ENCODE results near the gene ANKS1B.

DNA sequence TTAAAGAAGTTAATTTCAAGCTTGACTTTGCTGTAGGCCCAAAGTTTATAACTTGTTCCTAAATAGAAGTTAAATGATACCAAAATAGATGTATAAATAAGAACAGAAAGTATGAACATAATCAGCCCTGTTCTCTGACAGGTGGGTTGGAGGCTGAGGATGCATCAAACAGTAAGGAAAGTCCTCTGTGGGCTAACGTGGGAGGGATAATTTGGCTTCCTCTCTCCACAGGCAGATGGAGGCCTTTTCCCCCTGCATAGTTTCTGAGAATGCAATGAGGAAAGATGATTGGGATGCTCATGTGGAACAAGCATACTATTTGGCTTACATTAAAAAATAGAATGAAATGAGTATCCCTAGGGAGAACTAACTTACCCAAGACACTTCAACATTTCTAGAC, 280.7 kb downstream of the ANKS1B start:
- TF ChIP-seq FOXM1 (IDR thresholded peaks at IDR 0.05; ENCODE audit: borderline replicate concordance, low read depth) (no peak), EP300 (IDR thresholded peaks at IDR 0.05; ENCODE audit: borderline replicate concordance) (no peak), TCF12 (IDR thresholded peaks at IDR 0.05; ENCODE audit: low read depth) (no peak), CEBPB (IDR thresholded peaks at IDR 0.05) (no peak), EGR1 (IDR thresholded peaks at IDR 0.05) (no peak), CREB1 (IDR thresholded peaks at IDR 0.05; ENCODE audit: low read depth) (no peak)
- TF ChIP-seq, protein P1, sequence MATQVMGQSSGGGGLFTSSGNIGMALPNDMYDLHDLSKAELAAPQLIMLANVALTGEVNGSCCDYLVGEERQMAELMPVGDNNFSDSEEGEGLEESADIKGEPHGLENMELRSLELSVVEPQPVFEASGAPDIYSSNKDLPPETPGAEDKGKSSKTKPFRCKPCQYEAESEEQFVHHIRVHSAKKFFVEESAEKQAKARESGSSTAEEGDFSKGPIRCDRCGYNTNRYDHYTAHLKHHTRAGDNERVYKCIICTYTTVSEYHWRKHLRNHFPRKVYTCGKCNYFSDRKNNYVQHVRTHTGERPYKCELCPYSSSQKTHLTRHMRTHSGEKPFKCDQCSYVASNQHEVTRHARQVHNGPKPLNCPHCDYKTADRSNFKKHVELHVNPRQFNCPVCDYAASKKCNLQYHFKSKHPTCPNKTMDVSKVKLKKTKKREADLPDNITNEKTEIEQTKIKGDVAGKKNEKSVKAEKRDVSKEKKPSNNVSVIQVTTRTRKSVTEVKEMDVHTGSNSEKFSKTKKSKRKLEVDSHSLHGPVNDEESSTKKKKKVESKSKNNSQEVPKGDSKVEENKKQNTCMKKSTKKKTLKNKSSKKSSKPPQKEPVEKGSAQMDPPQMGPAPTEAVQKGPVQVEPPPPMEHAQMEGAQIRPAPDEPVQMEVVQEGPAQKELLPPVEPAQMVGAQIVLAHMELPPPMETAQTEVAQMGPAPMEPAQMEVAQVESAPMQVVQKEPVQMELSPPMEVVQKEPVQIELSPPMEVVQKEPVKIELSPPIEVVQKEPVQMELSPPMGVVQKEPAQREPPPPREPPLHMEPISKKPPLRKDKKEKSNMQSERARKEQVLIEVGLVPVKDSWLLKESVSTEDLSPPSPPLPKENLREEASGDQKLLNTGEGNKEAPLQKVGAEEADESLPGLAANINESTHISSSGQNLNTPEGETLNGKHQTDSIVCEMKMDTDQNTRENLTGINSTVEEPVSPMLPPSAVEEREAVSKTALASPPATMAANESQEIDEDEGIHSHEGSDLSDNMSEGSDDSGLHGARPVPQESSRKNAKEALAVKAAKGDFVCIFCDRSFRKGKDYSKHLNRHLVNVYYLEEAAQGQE (IDR thresholded peaks at IDR 0.05; ENCODE audit: low read depth), result no peak
- TF ChIP-seq, protein P2, sequence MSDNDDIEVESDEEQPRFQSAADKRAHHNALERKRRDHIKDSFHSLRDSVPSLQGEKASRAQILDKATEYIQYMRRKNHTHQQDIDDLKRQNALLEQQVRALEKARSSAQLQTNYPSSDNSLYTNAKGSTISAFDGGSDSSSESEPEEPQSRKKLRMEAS (IDR thresholded peaks at IDR 0.05), result no peak
